ENCODE data around the gene SKAP1.

Gene SKAP1

GRCh38 chr17:48236681-48237134 lies 193.3 kb downstream of the SKAP1 start:
- in situ Hi-C loops (cut with HindIII; ENCODE audit: low sequenced_read_pairs) = no loop called here
- H3K4me3 ChIP-seq (ENCODE audit: low read depth, low read length) = no peak overlapping the region
- DNase-seq (ENCODE audit: low read depth, low spot score) = peak; percentile 74
- TF ChIP-seq, protein P1, sequence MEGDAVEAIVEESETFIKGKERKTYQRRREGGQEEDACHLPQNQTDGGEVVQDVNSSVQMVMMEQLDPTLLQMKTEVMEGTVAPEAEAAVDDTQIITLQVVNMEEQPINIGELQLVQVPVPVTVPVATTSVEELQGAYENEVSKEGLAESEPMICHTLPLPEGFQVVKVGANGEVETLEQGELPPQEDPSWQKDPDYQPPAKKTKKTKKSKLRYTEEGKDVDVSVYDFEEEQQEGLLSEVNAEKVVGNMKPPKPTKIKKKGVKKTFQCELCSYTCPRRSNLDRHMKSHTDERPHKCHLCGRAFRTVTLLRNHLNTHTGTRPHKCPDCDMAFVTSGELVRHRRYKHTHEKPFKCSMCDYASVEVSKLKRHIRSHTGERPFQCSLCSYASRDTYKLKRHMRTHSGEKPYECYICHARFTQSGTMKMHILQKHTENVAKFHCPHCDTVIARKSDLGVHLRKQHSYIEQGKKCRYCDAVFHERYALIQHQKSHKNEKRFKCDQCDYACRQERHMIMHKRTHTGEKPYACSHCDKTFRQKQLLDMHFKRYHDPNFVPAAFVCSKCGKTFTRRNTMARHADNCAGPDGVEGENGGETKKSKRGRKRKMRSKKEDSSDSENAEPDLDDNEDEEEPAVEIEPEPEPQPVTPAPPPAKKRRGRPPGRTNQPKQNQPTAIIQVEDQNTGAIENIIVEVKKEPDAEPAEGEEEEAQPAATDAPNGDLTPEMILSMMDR (IDR thresholded peaks at IDR 0.05; ENCODE audit: low read depth, low read length) = no peak

DNA sequence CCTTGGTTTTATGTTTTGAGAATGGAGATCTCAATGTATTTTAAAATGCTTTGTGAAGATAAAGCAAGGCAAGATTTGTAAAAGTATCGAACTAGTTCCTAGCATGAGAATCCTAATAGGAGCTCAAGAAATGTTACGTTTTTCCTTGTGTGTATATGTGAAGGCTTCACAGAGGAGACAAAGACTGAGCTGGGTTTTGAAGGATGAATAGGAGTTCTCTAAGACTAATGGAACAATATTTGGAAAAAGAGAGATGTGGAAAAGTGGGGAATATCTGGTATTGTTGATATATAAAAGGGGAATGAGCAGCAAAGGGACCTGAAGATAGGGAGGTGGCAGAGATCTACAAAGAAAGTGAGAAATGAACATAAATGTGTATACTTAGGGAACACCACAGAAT lies 195.1 kb downstream of the SKAP1 start:
- H3K4me3 ChIP-seq (ENCODE audit: low read depth, low read length) = no peak overlapping the region
- no peak for DNase-seq (ENCODE audit: low read depth, low spot score)
- TF ChIP-seq, protein P1 (IDR thresholded peaks at IDR 0.05; ENCODE audit: low read depth, low read length) = no peak
- in situ Hi-C loops (cut with HindIII; ENCODE audit: low sequenced_read_pairs) = no loop called here

GRCh38 chr17:48231995-48232959 lies 197.7 kb downstream of the SKAP1 start:
- DNase-seq (ENCODE audit: low read depth, low spot score) = no peak
- in situ Hi-C loops (cut with HindIII; ENCODE audit: low sequenced_read_pairs) = no loop called here
- TF ChIP-seq, protein P1 (IDR thresholded peaks at IDR 0.05; ENCODE audit: low read depth, low read length) = no peak
- no peak overlapping the region for H3K4me3 ChIP-seq (ENCODE audit: low read depth, low read length)

DNA sequence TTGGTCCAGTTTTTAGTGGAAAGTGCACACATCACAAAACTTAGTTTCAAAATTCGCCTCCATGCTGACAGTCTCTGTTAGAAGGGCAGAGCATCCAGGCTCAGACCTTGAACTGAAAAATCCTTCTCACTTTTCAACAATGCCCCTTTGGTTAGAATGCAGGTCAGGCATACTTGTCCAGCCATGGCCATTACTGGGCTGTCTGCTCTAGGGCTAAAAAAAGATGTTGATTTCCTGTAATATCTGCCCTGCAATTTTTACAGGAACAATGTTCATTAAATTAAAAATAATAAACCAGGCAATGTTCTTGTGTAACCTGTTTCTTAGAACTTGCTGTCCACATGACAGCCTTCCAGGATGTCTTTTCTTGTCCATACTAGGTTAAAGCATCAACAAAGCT lies 200.1 kb downstream of the SKAP1 start:
- DNase-seq (ENCODE audit: low read depth, low spot score) = no peak
- in situ Hi-C loops (cut with HindIII; ENCODE audit: low sequenced_read_pairs) = no loop called here
- no peak overlapping the region for H3K4me3 ChIP-seq (ENCODE audit: low read depth, low read length)
- TF ChIP-seq, protein P1 (IDR thresholded peaks at IDR 0.05; ENCODE audit: low read depth, low read length) = no peak

DNA sequence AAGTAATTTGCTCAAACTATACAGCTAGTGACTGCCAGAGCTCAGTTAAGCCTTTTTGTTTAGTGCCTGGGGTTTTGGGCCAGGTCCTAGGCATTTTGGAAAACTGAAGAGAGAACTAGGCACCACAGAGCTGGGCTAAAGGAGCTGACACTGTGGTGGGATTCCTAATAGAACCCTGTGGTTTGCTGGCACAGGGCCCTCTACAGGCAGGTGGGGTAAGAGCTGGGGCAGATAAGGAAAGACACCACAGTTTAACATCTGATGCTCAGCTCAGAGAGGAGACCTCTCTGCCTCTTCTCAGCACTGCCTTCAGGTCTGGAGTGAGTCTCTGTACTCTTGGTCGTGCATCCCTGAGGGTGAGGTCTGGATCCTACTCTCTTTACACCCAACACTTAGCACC lies 201.3 kb downstream of the SKAP1 start:
- TF ChIP-seq, protein P1 (IDR thresholded peaks at IDR 0.05; ENCODE audit: low read depth, low read length) = no peak
- no peak overlapping the region for H3K4me3 ChIP-seq (ENCODE audit: low read depth, low read length)
- DNase-seq (ENCODE audit: low read depth, low spot score) = no peak
- in situ Hi-C loops (cut with HindIII; ENCODE audit: low sequenced_read_pairs) = no loop called here

GRCh38 chr17:48225725-48226567 lies 204.1 kb downstream of the SKAP1 start:
- in situ Hi-C loops (cut with HindIII; ENCODE audit: low sequenced_read_pairs) = no loop called here
- TF ChIP-seq, protein P1 (IDR thresholded peaks at IDR 0.05; ENCODE audit: low read depth, low read length) = no peak
- no peak for DNase-seq (ENCODE audit: low read depth, low spot score)
- no peak overlapping the region for H3K4me3 ChIP-seq (ENCODE audit: low read depth, low read length)

Measured in astrocyte of the spinal cord (primary cell).